GM21515 (cell line): Measurements from ENCODE around the gene KIAA1755.

Source experiments
- ATAC-seq: cut with Tn5 transposase; IDR thresholded peaks from one replicate; pipeline ENCODE4 v1.9.1; 2021; ENCODE audit not compliant: unreplicated experiment

Gene KIAA1755

DNA sequence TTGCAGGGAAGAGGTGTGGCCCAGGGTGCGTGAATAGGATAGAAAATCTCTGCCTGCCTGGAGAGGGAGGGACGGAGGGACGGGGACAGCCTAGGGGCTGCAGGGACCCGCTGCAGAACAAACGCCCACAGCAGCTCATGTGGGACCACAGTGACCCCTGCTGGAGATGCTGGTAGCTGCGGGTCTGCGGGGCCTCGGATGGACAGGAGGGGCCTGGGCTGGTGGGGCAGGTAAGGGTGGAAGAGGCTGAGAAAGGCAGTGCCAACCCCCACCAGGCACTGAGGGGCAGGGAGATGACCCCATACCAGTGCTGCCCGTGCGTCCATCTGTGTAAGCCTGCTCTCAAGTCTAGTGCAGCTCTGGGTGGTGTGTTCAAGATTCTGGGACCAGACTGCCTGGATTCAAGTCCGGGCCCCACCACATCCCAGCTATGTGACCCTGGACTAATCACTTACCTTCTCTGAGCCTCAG, 39.4 kb downstream of the KIAA1755 start:
- ATAC-seq = no peak

DNA sequence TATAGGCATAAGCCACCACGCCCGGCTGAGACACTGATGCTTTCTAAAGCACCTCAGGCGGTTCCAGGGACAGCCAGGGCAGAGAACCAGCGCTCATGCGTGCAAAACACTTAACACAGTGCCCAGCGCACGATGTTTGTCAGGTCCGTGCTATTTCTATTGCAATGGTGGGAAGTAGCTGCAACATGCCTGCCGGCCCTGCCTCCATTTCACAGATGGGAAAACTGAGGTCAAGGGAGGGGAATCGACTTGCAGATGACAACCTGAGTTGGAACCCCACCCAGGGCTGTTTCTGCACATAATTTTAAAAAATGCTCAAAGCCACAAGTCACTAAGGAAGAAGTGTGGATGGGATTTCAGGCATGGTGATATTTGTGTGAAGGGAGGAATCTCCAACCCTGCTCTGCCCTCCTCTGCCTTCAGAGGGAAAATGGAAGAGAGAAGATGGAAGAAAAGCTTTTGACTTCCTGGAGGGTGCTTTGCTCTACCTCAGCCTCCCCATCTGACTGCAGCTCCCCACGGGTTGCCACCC, 39.9 kb downstream of the KIAA1755 start:
- ATAC-seq = no peak

- no peak for ATAC-seq
Observed at GRCh38 chr20:38219006-38219950, 41.3 kb downstream of the KIAA1755 start.

DNA sequence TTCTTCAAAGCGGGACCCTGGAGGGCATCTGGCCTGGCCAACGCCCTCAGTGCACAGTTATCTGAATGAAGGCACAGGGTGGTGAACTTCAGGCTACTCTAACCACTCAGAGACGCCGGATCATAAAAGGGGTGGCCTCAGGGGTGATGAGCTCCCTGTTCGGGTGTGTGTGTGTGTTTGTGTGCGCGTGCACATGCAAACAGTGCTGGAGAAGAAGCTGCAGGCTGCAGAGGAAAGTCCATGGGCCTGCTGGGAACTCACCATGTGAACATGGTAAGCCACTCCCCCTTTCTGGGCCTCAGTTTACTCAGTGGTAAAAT, 42.0 kb downstream of the KIAA1755 start:
- no peak for ATAC-seq

GRCh38 chr20:38217791-38218565, 42.6 kb downstream of the KIAA1755 start:
- no peak for ATAC-seq

DNA sequence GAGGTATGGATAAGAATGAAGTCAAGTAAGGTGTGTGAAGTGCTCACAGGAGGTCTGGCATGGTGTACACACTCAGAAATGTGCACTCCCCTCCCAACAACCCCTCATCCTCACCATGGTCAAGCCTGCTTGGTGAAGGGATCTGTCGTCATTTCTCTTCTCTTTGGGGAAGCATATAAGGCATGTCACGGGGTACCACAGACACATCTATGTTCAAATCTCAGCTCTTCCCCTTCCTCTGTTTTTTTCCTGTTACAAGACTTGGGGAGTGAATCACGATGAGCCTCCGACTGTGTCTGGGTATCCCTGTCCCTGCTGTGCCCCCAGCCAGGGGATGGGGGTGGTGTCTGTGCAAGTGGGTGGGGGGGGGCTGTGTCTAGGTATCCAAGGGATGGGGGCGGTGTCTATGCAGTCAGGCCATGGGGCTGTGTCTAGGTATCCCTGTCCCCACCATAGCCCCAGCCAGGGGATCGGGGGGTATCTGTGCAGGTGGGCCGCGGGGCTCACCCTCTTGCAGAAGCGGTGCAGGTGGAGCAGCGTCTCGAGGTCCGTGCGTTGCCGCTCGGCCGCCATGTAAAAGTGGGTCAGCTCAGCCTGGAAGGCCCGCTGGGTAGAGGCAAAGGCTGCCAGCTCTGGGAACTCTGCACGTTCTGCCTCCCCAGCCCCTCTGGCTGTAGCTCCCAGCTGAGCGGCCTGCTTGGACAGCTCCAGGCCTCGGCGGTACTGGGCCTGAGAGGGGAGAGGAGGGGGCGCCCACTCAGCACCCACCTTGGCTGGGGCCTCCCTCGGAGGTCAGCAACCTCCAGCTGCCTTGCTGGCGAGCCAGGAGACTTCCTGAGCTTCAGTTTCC, 43.6 kb downstream of the KIAA1755 start:
- no peak for ATAC-seq

GRCh38 chr20:38216201-38216600, 44.3 kb downstream of the KIAA1755 start:
- no peak for ATAC-seq

DNA sequence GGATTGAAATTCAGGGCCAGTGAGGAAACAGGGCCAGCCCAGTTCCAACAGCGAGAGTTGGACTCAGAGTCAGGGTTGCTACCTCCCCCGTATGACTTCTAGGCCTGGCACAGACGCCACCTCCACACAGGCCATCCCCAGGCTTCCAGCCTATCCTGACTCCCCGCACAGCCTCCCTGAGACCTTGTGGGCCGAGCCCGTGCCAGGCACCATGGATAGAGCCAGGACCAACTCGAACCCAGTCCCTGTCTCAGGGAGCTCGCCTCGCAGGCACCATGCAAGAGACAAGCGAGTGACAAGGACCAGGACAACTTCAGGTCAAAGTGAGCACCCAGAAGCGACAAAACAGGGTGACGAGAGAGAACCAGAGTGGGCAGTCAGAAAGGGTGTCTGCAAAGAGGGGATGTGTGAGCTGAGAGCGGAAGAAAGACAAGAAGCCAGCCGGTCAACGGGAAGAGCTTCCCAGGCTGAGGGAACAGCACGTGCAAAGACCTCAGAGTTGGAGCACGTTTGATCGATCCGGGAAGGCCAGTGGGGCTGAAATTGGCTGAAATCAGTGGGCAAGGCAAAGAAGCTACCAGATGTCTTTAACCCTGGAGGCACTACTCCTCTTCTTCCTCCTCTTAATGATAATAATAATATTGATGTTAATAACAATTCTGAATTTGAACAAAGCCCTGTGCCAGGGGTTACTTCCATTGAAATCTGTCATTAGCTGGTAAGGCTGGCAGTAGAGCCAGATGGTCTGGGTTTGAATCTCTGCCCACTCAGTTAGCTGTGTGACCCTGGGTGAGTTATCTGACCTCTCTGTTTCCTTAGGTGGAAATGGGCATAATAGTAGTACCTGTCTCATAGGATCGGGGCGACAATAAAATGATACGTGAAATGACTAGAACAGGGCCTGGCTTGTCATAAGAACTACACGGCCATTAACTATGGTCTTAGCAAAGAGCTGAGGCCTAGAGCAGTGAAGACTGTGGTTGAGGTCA, 45.0 kb downstream of the KIAA1755 start:
- no peak for ATAC-seq

- no peak for ATAC-seq
Observed at GRCh38 chr20:38214256-38215193, 46.0 kb downstream of the KIAA1755 start.

DNA sequence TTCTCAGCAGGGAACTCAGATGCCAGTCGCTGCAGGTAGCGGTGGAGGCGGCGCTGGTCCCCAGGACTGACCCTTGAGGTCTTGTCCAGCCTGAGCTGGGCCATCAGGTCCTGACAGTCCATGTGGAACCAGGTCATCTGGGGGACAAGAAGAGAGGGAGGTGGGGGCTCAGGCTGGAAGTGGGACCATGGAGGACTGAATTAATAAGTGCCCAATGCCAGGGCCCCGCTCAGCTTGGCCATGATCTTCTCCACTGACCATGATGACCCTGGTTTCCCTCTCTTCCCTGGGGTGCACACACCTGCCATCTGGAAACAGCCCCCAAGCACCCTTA, 47.0 kb downstream of the KIAA1755 start:
- ATAC-seq = no peak

DNA sequence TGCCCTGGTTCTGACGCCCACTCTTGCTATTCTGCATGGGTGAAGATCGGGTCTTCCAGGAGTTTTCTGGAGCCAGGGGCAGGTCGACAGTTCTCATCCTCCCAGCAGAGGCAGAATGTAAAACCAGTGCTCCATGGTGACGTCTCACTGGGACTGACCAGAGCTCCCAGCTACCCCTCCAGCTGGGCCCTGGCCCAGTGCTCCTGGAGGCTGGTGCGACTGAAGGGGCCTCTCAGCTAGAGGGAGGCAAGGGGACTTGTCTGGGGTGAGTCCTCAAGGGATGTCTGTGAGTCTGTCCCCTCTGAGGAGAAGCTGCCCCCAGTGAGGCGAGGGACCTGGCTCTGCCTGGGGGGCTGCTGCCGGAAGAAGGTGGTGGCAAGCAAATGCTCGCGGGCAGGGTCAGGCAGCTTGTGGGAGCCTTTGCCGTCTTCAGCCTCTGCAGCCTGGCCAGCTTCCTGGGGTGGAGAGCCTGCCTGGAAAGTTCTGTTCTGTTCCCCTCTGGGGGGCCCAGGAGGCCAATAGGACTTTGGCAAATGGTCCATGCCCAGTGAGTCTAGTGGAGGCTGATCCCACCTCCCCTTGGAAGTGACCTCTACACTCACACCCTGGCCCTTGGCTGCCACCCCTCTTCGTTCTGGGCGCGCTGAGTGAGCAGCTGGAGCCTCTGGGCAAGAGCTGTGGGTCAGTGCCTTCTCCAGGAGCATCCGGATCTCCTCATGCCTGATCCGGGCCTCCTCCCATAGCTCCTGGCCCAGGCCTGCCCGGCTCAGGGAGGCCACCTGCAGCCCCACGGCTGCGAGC, 47.5 kb downstream of the KIAA1755 start:
- ATAC-seq = no peak

DNA sequence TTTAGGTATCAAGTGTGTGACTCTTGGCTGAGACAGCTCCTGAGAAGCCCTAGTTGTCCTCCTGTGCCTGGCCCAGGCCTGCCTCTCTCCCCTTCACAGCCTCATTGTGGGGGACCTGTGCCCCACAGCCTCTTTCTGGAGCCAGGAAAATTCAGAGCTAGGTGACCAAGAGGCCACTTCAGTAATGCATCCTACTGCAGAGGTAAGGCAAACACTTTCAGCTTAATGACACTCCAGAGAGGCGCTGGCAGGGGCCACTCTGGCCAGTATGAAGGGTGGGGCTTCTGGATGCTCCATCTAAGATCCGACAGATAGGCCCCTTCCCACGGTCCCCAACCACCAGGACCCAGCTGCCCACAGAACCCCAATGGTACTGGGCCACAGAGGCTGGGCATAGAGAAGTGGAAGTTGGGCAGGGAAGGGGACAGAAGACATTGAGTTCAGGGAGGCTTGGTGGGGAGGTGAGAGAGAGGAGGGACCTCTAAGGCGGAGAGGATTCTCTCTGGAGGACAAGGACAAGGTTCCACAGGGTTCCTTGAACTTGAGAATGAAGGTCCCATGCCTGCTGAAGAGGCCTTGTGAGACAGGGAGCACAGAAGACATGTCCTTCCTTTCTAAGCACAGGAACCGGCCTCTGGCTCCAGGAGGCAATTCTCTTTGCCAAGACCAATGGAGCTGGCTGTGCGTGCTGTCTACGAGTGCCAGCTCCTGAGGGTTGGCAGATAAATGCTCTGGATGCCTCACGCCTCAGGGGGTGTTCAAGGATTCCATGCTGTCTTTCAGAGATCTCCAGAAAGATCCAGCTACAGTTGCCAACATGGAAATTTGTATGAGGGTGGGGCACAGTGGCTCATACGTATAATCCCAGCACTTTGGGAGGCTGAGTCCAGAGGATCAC, 49.1 kb downstream of the KIAA1755 start:
- no peak for ATAC-seq

- ATAC-seq = no peak
Observed at GRCh38 chr20:38210741-38211140, 49.8 kb downstream of the KIAA1755 start.

- ATAC-seq = no peak
Observed at GRCh38 chr20:38209736-38210405, 50.7 kb downstream of the KIAA1755 start.

GRCh38 chr20:38209054-38209675, 51.4 kb downstream of the KIAA1755 start:
- no peak for ATAC-seq

- no peak for ATAC-seq
Observed at GRCh38 chr20:38208523-38208922, 52.0 kb downstream of the KIAA1755 start.
